HEK293 (cell line): ENCODE data around the gene TMEM243.
"Not testable (repeated sequence)": the region's sequence is repeated elsewhere in the genome, so short reads cannot be mapped to it uniquely, and the experiment has no call there.

Source experiments
- CTCF ChIA-PET: fragments of 350-600 bp; formaldehyde crosslinking; extraction: SDS; loops from one replicate; lab custom pipeline; 2021; ENCODE audit warnings: antibody characterized with exemption; lab: Yijun Ruan, JAX
- POLR2A ChIA-PET: fragments of 300-600 bp; formaldehyde crosslinking; extraction: SDS; loops from one replicate; lab custom pipeline; 2020; ENCODE audit warnings: antibody characterized with exemption, inconsistent platforms; lab: Yijun Ruan, JAX
- H3K27ac ChIP-seq: fragments of 200-500 bp; sonication (Bioruptor generic); 2 replicates; pipeline ENCODE4 v1.5.1; 2014; ENCODE audit warnings: low read depth, low read length, control low read depth, inconsistent platforms; ENCODE audit errors: extremely low read depth
- H3K36me3 ChIP-seq, 2 experiments: fragments of 200-500 bp in 1 of 2; sonication (Bioruptor generic) in 1 of 2; 1 replicate in 1 of 2; 2 replicates in 1 of 2; pipeline ENCODE4 v1.5.1; 2014 to 2017; ENCODE audit warnings: inconsistent platforms in 2 of 2, low read length in 2 of 2; ENCODE audit not compliant: control insufficient read depth in 2 of 2, insufficient read depth in 1 of 2
- H3K4me1 ChIP-seq: fragments of 200-500 bp; sonication (Bioruptor generic); 2 replicates; pipeline ENCODE4 v1.5.1; 2014; ENCODE audit warnings: mild to moderate bottlenecking, low read length, inconsistent platforms; ENCODE audit not compliant: control insufficient read depth, insufficient read depth
- H3K4me3 ChIP-seq: 2 replicates; pipeline ENCODE4 v1.5.1; 2011; ENCODE audit warnings: low read depth, mild to moderate bottlenecking, control low read depth, low read length, moderate library complexity
- H3K9me3 ChIP-seq: fragments of 200-500 bp; sonication (Bioruptor generic); 2 replicates; pipeline ENCODE4 v1.5.1; 2014; ENCODE audit warnings: low read depth, low read length, inconsistent platforms; ENCODE audit not compliant: control insufficient read depth, insufficient read depth
- KLF9 ChIP-seq: fragments of 450-650 bp; formaldehyde crosslinking; IDR thresholded peaks from 2 replicates; pipeline ENCODE4 v1.5.1; 2016; ENCODE audit warnings: missing biosample characterization, missing genetic modification characterization, low read depth
- SCRT2 ChIP-seq: fragments of 450-650 bp; formaldehyde crosslinking; IDR thresholded peaks from 2 replicates; pipeline ENCODE4 v1.5.1; 2016; ENCODE audit warnings: missing biosample characterization, missing genetic modification characterization
- SETDB1 ChIP-seq: IDR thresholded peaks from one replicate; pipeline ENCODE4 v1.6.1; 2017; ENCODE audit warnings: mild to moderate bottlenecking, low read length, moderate library complexity, mixed read lengths; ENCODE audit not compliant: insufficient read length
- ZBTB10 ChIP-seq: fragments of 450-650 bp; formaldehyde crosslinking; IDR thresholded peaks from 2 replicates; pipeline ENCODE4 v1.5.1; 2016; ENCODE audit warnings: missing biosample characterization, missing genetic modification characterization
- ZFP3 ChIP-seq: fragments of 450-650 bp; formaldehyde crosslinking; IDR thresholded peaks from 2 replicates; pipeline ENCODE4 v1.5.1; 2016; ENCODE audit warnings: low read depth, missing biosample characterization, missing genetic modification characterization
- ZNF138 ChIP-seq: fragments of 450-650 bp; formaldehyde crosslinking; IDR thresholded peaks from 2 replicates; pipeline ENCODE4 v1.5.1; 2016; ENCODE audit warnings: missing biosample characterization, missing genetic modification characterization, borderline replicate concordance
- ZNF155 ChIP-seq: fragments of 450-650 bp; formaldehyde crosslinking; IDR thresholded peaks from 2 replicates; pipeline ENCODE4 v1.5.1; 2016; ENCODE audit warnings: missing biosample characterization, missing genetic modification characterization
- ZNF184 ChIP-seq: fragments of 450-650 bp; IDR thresholded peaks from 2 replicates; pipeline ENCODE4 v1.5.1; 2018; ENCODE audit warnings: missing biosample characterization, mild to moderate bottlenecking, missing genetic modification characterization
- ZNF19 ChIP-seq: fragments of 450-650 bp; formaldehyde crosslinking; IDR thresholded peaks from 2 replicates; pipeline ENCODE4; 2016; ENCODE audit warnings: missing biosample characterization, missing genetic modification characterization, low read depth
- ZNF211 ChIP-seq: fragments of 450-650 bp; formaldehyde crosslinking; IDR thresholded peaks from 2 replicates; pipeline ENCODE4 v1.5.1; 2016; ENCODE audit warnings: low read depth, missing biosample characterization, missing genetic modification characterization
- ZNF366 ChIP-seq: fragments of 450-650 bp; formaldehyde crosslinking; conservative IDR thresholded peaks from 2 replicates; pipeline ENCODE4 v1.5.1; 2016; ENCODE audit warnings: missing biosample characterization, missing genetic modification characterization
- ZNF423 ChIP-seq: fragments of 450-650 bp; formaldehyde crosslinking; IDR thresholded peaks from 2 replicates; pipeline ENCODE4 v1.5.1; 2016; ENCODE audit warnings: missing biosample characterization, missing genetic modification characterization
- ZNF48 ChIP-seq: fragments of 450-650 bp; formaldehyde crosslinking; IDR thresholded peaks from 2 replicates; pipeline ENCODE4 v1.5.1; 2016; ENCODE audit warnings: missing biosample characterization, missing genetic modification characterization
- ZNF514 ChIP-seq: fragments of 450-650 bp; formaldehyde crosslinking; IDR thresholded peaks from 2 replicates; pipeline ENCODE4 v1.5.1; 2016; ENCODE audit warnings: missing biosample characterization, missing genetic modification characterization
- ZNF544 ChIP-seq: fragments of 450-650 bp; formaldehyde crosslinking; IDR thresholded peaks from 2 replicates; pipeline ENCODE4 v1.5.0; 2017; ENCODE audit warnings: missing biosample characterization, missing genetic modification characterization
- ZNF548 ChIP-seq: fragments of 450-650 bp; formaldehyde crosslinking; IDR thresholded peaks from 2 replicates; pipeline ENCODE4 v1.5.1; 2016; ENCODE audit warnings: missing biosample characterization, missing genetic modification characterization
- ZNF560 ChIP-seq: fragments of 450-650 bp; formaldehyde crosslinking; IDR thresholded peaks from 2 replicates; pipeline ENCODE4 v1.5.1; 2017; ENCODE audit warnings: missing biosample characterization, missing genetic modification characterization, borderline replicate concordance
- ZNF585B ChIP-seq: fragments of 450-650 bp; formaldehyde crosslinking; IDR thresholded peaks from 2 replicates; pipeline ENCODE4 v1.5.1; 2016; ENCODE audit warnings: missing biosample characterization, missing genetic modification characterization
- ZNF629 ChIP-seq: fragments of 450-650 bp; formaldehyde crosslinking; IDR thresholded peaks from 2 replicates; pipeline ENCODE4 v1.5.1; 2017; ENCODE audit warnings: missing biosample characterization, missing genetic modification characterization
- ZNF660 ChIP-seq: fragments of 450-650 bp; IDR thresholded peaks from 2 replicates; pipeline ENCODE4 v1.5.1; 2018; ENCODE audit warnings: missing biosample characterization, mild to moderate bottlenecking, missing genetic modification characterization
- ZNF677 ChIP-seq: fragments of 450-650 bp; IDR thresholded peaks from 2 replicates; pipeline ENCODE4 v1.5.0; 2018; ENCODE audit warnings: missing biosample characterization, mild to moderate bottlenecking, missing genetic modification characterization, moderate library complexity
- ZNF692 ChIP-seq: fragments of 450-650 bp; formaldehyde crosslinking; IDR thresholded peaks from 2 replicates; pipeline ENCODE4 v1.5.1; 2016; ENCODE audit warnings: missing biosample characterization, missing genetic modification characterization
- ZNF707 ChIP-seq: fragments of 450-650 bp; formaldehyde crosslinking; IDR thresholded peaks from 2 replicates; pipeline ENCODE4 v1.5.1; 2016; ENCODE audit warnings: missing biosample characterization, missing genetic modification characterization
- TF ChIP-seq, protein P1 (sequence below): sonication (generic); formaldehyde crosslinking; IDR thresholded peaks from 2 replicates; pipeline ENCODE4 v1.8.1; 2022; ENCODE audit warnings: mild to moderate bottlenecking, moderate library complexity, missing genetic modification reagents

Gene TMEM243

DNA sequence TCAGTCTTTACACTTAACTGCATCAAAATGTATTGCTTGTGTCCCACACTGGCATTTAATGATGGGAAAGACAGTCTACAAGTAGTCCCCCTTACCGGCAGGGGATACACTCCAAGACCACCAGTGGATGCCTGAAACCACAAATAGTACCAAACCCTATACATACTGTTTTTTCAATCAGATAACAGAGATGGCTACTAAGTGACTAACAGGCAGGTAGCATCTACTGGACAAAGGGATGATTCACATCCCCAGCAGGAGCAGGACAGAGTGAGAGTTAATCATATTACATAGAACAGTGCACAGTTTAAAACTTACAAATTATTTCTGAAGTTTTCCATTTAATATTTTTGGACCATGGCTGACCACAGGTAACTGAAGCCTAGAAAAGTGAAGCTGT, 13.2 kb downstream of the TMEM243 start (continued):
- TF ChIP-seq ZBTB10 (tag by site-specific recombination), result no peak
- TF ChIP-seq KLF9 (tag by site-specific recombination), result no peak
- no peak for TF ChIP-seq ZNF692 (tag by site-specific recombination)
- TF ChIP-seq ZNF544 (tag by site-specific recombination), result no peak
- no peak for TF ChIP-seq ZNF677 (tag by site-specific recombination)
- no peak for TF ChIP-seq ZNF629
- TF ChIP-seq ZNF48 (tag by site-specific recombination), result no peak
- TF ChIP-seq ZNF138 (tag by site-specific recombination), result no peak
- TF ChIP-seq ZNF660 (tag by site-specific recombination), result no peak
- TF ChIP-seq ZNF211 (tag by site-specific recombination), result no peak
- no peak for TF ChIP-seq ZNF366
- TF ChIP-seq, all 188 proteins: peak for 0

GRCh38 chr7:87205701-87206100, 13.8 kb downstream of the TMEM243 start:
- 0 out of 2 replicates have a peak, but pooled peaks have one; percentile 8 for TF ChIP-seq SCRT2 (tag by site-specific recombination)
- TF ChIP-seq ZNF707, result peak; percentile 95
- CTCF ChIA-PET, H3K9me3 ChIP-seq, H3K27ac ChIP-seq, H3K4me3 ChIP-seq, POLR2A ChIA-PET, H3K4me1 ChIP-seq: not testable (repeated sequence)
- H3K36me3 ChIP-seq, result peaks cover 0 to 22% of the 10 kb centered on the region in 2 experiments; a peak in 2 of 3 replicates

DNA sequence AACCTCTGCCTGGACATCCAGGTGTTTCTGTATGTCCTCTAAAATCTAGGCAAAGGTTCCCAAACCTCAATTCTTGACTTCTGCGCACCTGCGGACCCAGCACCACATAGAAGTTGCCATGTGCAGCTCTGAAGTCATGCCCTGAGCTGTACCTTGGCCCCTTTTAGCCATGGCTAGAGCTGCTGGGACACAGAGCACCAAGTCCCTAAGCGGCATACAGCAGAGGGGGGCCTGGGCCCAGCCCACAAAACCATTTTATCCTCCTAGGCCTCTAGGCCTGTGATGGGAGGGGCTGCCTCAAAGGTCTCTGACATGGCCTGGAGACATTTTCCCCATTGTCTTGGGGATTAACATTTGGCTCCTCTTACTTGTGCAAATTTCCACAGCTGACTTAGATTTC, 14.6 kb downstream of the TMEM243 start:
- ChIA-PET POLR2A (no interaction called here), CTCF (no interaction called here)
- Histone ChIP-seq H3K36me3 (peaks cover 0 to 30% of the 10 kb centered on the region in 2 experiments; a peak in 2 of 3 replicates), H3K27ac (no peak overlapping the region), H3K4me1 (no peaks in the 10 kb centered on the region), H3K9me3 (no peaks in the 10 kb centered on the region), H3K4me3 (no peak overlapping the region)
- TF ChIP-seq SETDB1, result peak; percentile 81
- TF ChIP-seq ZNF585B, result peak; percentile 99
- TF ChIP-seq ZNF19 (tag by site-specific recombination), result no peak
- TF ChIP-seq ZNF514 (tag by site-specific recombination), result no peak
- TF ChIP-seq ZNF548 (tag by site-specific recombination), result 0 out of 2 replicates have a peak, but pooled peaks have one; percentile 6
- TF ChIP-seq ZFP3 (tag by site-specific recombination), result no peak
- no peak for TF ChIP-seq ZNF184 (tag by site-specific recombination)
- no peak for TF ChIP-seq ZNF155
- TF ChIP-seq ZNF560 (tag by site-specific recombination), result no peak
- TF ChIP-seq ZNF423, result no peak
- TF ChIP-seq, protein P1, sequence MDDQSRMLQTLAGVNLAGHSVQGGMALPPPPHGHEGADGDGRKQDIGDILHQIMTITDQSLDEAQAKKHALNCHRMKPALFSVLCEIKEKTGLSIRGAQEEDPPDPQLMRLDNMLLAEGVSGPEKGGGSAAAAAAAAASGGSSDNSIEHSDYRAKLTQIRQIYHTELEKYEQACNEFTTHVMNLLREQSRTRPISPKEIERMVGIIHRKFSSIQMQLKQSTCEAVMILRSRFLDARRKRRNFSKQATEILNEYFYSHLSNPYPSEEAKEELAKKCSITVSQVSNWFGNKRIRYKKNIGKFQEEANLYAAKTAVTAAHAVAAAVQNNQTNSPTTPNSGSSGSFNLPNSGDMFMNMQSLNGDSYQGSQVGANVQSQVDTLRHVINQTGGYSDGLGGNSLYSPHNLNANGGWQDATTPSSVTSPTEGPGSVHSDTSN (CRISPR knock-in tag), result no peak

DNA sequence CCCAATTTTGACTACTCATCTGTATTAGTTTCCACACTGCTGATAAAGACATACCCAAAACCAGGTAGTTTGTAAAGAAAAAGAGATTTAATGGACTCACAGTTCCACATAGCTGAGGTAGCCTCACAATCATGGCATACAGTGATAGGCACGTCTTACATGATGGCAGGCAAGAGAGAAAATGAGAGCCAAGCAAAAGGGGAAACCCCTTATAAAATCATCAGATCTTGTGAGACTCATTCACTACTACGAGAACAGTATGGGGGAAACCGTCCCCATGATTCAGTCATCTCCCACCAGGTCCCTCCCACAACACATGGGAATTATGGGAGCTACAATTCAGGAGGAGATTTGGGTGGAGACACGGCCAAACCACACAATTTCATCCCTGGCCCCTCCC, 15.6 kb downstream of the TMEM243 start:
- not testable (repeated sequence) for H3K27ac ChIP-seq, H3K4me3 ChIP-seq, H3K9me3 ChIP-seq, H3K4me1 ChIP-seq
- ChIA-PET CTCF (interaction anchor here (1.2 kb wide), 1 partner anchor 10 kb away, joined by 4 read pairs; no protein-coding TSS in a partner anchor), POLR2A (interaction anchor here (0.7 kb wide), 1 partner anchor 32 kb away, joined by 3 read pairs; no protein-coding TSS in a partner anchor)
- H3K36me3 ChIP-seq, result peaks cover 0 to 40% of the 10 kb centered on the region in 2 experiments; a peak in 2 of 3 replicates
